SK-N-SH (cell line): ENCODE data around the gene GLIPR1L2.

Experiments
- CHD2 ChIP-seq: fragments of 150-350 bp; IDR thresholded peaks from 2 replicates; pipeline ENCODE4 v1.6.1; 2018; ENCODE audit warnings: low read length; ENCODE audit not compliant: partially characterized antibody
- EP300 ChIP-seq, 2 experiments: IDR thresholded peaks; 2 replicates each; pipeline versions ENCODE4 v1.4.0 to v1.6.1; 2012; ENCODE audit warnings: borderline replicate concordance in 1 of 2, low read depth in 1 of 2, low read length in 1 of 2
- GATA2 ChIP-seq: sonication (generic); formaldehyde crosslinking; IDR thresholded peaks from 2 replicates; pipeline ENCODE4 v1.5.0; 2020; ENCODE audit warnings: mild to moderate bottlenecking, missing genetic modification reagents
- MXI1 ChIP-seq: IDR thresholded peaks from 2 replicates; pipeline ENCODE4 v1.6.1; 2012; ENCODE audit warnings: mild to moderate bottlenecking, low read depth, low read length, improper control_type of control experiment
- POLR2AphosphoS5 ChIP-seq: IDR thresholded peaks from 2 replicates; pipeline ENCODE4 v1.6.1; 2012; ENCODE audit warnings: low read depth, low read length
- RAD21 ChIP-seq: IDR thresholded peaks from 2 replicates; pipeline ENCODE4 v1.6.1; 2012; ENCODE audit warnings: mild to moderate bottlenecking, low read length
- TF ChIP-seq, protein P1 (sequence below): fragments of 200-600 bp; sonication (generic); IDR thresholded peaks from 2 replicates; pipeline ENCODE4 v1.6.1; 2017; ENCODE audit warnings: antibody characterized with exemption, mild to moderate bottlenecking, moderate library complexity
- TF ChIP-seq, protein P2 (sequence below): IDR thresholded peaks from 2 replicates; pipeline ENCODE4 v1.4.0; 2012; ENCODE audit warnings: low read depth, borderline replicate concordance

GRCh38 chr12:75389061-75389460 is 1.8 kb upstream of the GLIPR1L2 start:
- no peak for TF ChIP-seq CHD2
- TF ChIP-seq, protein P1, sequence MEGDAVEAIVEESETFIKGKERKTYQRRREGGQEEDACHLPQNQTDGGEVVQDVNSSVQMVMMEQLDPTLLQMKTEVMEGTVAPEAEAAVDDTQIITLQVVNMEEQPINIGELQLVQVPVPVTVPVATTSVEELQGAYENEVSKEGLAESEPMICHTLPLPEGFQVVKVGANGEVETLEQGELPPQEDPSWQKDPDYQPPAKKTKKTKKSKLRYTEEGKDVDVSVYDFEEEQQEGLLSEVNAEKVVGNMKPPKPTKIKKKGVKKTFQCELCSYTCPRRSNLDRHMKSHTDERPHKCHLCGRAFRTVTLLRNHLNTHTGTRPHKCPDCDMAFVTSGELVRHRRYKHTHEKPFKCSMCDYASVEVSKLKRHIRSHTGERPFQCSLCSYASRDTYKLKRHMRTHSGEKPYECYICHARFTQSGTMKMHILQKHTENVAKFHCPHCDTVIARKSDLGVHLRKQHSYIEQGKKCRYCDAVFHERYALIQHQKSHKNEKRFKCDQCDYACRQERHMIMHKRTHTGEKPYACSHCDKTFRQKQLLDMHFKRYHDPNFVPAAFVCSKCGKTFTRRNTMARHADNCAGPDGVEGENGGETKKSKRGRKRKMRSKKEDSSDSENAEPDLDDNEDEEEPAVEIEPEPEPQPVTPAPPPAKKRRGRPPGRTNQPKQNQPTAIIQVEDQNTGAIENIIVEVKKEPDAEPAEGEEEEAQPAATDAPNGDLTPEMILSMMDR: no peak
- TF ChIP-seq GATA2 (CRISPR knock-in tag): no peak
- no peak for TF ChIP-seq MXI1
- peak; percentile 89; the same call in 1 of the 2 replicates for TF ChIP-seq POLR2AphosphoS5
- TF ChIP-seq RAD21: no peak
- TF ChIP-seq EP300 (IDR thresholded peaks at IDR 0.05; ENCODE audit: borderline replicate concordance in 1 of 2, low read depth in 1 of 2, low read length in 1 of 2): peak; percentile 58 to 94
- TF ChIP-seq, protein P2, sequence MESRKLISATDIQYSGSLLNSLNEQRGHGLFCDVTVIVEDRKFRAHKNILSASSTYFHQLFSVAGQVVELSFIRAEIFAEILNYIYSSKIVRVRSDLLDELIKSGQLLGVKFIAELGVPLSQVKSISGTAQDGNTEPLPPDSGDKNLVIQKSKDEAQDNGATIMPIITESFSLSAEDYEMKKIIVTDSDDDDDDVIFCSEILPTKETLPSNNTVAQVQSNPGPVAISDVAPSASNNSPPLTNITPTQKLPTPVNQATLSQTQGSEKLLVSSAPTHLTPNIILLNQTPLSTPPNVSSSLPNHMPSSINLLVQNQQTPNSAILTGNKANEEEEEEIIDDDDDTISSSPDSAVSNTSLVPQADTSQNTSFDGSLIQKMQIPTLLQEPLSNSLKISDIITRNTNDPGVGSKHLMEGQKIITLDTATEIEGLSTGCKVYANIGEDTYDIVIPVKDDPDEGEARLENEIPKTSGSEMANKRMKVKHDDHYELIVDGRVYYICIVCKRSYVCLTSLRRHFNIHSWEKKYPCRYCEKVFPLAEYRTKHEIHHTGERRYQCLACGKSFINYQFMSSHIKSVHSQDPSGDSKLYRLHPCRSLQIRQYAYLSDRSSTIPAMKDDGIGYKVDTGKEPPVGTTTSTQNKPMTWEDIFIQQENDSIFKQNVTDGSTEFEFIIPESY: peak; percentile 65; the same call in 1 of the 2 replicates
